GM23338 (cell line): ENCODE measurements around the gene ADAMTS14. TPM values are rescaled to one million over a fixed set of nuclear protein-coding genes. Genes with fewer than 3 reads are reported as not detected.

Experiments
- ATAC-seq: fragments of 200-7000 bp; cut with Tn5 transposase; 3 replicates; pipeline ENCODE4 v1.9.1; 2020
- DNase-seq: peaks from one replicate; pipeline ENCODE4 v3.0.0-alpha.2; 2015; ENCODE audit warnings: low spot score
- H2AFZ ChIP-seq: fragments of 200-600 bp; sonication (generic); 2 replicates; pipeline ENCODE4 v1.8.0; 2016; ENCODE audit warnings: antibody characterized with exemption, mild to moderate bottlenecking, moderate library complexity
- H3F3A ChIP-seq: fragments of 200-600 bp; sonication (generic); replicated peaks from 2 replicates; pipeline ENCODE4 v1.8.0; 2017; ENCODE audit warnings: antibody characterized with exemption, mixed run types, low read depth
- H3K27ac ChIP-seq: fragments of 200-600 bp; sonication (generic); 2 replicates; pipeline ENCODE4 v1.6.1; 2016; ENCODE audit warnings: low read depth
- H3K27me3 ChIP-seq: fragments of 200-600 bp; sonication (generic); 2 replicates; pipeline ENCODE4 v1.8.0; 2016; ENCODE audit warnings: mild to moderate bottlenecking, mixed run types, moderate library complexity; ENCODE audit not compliant: insufficient read depth
- H3K36me3 ChIP-seq: fragments of 200-600 bp; sonication (generic); 2 replicates; pipeline ENCODE4 v1.8.0; 2016; ENCODE audit warnings: mild to moderate bottlenecking; ENCODE audit not compliant: insufficient read depth
- H3K4me1 ChIP-seq: fragments of 200-600 bp; sonication (generic); 2 replicates; pipeline ENCODE4 v1.8.0; 2016; ENCODE audit warnings: mild to moderate bottlenecking, moderate library complexity; ENCODE audit not compliant: insufficient read depth
- H3K4me2 ChIP-seq: fragments of 200-600 bp; sonication (generic); 2 replicates; pipeline ENCODE4 v1.7.1; 2017; ENCODE audit warnings: mixed run types
- H3K4me3 ChIP-seq: fragments of 200-600 bp; sonication (generic); 2 replicates; pipeline ENCODE4 v1.6.1; 2016; ENCODE audit warnings: mixed run types
- H3K79me2 ChIP-seq: fragments of 200-600 bp; sonication (generic); replicated peaks from 2 replicates; pipeline ENCODE4 v1.8.0; 2017; ENCODE audit warnings: mild to moderate bottlenecking; ENCODE audit not compliant: insufficient read depth
- H3K9me2 ChIP-seq: fragments of 200-600 bp; sonication (generic); 2 replicates; pipeline ENCODE4 v1.8.0; 2017; ENCODE audit not compliant: insufficient read depth
- H4K20me1 ChIP-seq: fragments of 200-600 bp; sonication (generic); replicated peaks from 2 replicates; pipeline ENCODE4 v1.8.0; 2017; ENCODE audit warnings: mild to moderate bottlenecking; ENCODE audit not compliant: insufficient read depth
- H3K27ac Mint-ChIP-seq: 2 replicates; pipeline ENCODE4 v1.8.0; 2020; ENCODE audit warnings: inconsistent platforms, mild to moderate bottlenecking, moderate library complexity, mixed read lengths
- H3K27me3 Mint-ChIP-seq: 3 replicates; pipeline ENCODE4 v1.8.0; 2022; ENCODE audit warnings: low read depth, mild to moderate bottlenecking, moderate library complexity, mixed read lengths, inconsistent platforms; ENCODE audit not compliant: insufficient read depth, poor library complexity
- H3K36me3 Mint-ChIP-seq: 3 replicates; pipeline ENCODE4 v1.8.0; 2021; ENCODE audit warnings: low read depth, mild to moderate bottlenecking, inconsistent platforms, moderate library complexity, mixed read lengths
- H3K4me1 Mint-ChIP-seq: 3 replicates; pipeline ENCODE4 v1.8.0; 2020; ENCODE audit warnings: mild to moderate bottlenecking, inconsistent platforms, mixed read lengths
- H3K4me3 Mint-ChIP-seq: 3 replicates; pipeline ENCODE4 v1.8.0; 2021; ENCODE audit warnings: moderate library complexity, mild to moderate bottlenecking, inconsistent platforms, mixed read lengths
- H3K9me3 Mint-ChIP-seq: 3 replicates; pipeline ENCODE4 v1.8.0; 2020; ENCODE audit warnings: moderate library complexity, mild to moderate bottlenecking, inconsistent platforms, mixed read lengths
- EZH2 ChIP-seq: fragments of 200-600 bp; sonication (generic); IDR thresholded peaks from one replicate; pipeline ENCODE4 v1.8.0; 2017; ENCODE audit warnings: antibody characterized with exemption, mild to moderate bottlenecking, low read depth; ENCODE audit not compliant: unreplicated experiment
- EZH2phosphoT487 ChIP-seq: fragments of 200-600 bp; sonication (generic); IDR thresholded peaks from one replicate; pipeline ENCODE4 v1.8.1; 2018; ENCODE audit warnings: antibody characterized with exemption; ENCODE audit not compliant: unreplicated experiment
- JUNB ChIP-seq: IDR thresholded peaks from one replicate; pipeline ENCODE4 v1.6.1; 2016; ENCODE audit warnings: antibody characterized with exemption; ENCODE audit not compliant: unreplicated experiment
- POLR2AphosphoS5 ChIP-seq: IDR thresholded peaks from 2 replicates; pipeline ENCODE4 v1.6.1; 2016; ENCODE audit warnings: antibody characterized with exemption, low read depth
- STAT1 ChIP-seq: IDR thresholded peaks from one replicate; pipeline ENCODE4 v1.6.1; 2016; ENCODE audit warnings: antibody characterized with exemption; ENCODE audit not compliant: unreplicated experiment
- polyA plus RNA-seq: library from polyadenylated mRNA; unstranded; fragments of >200 nt; fragmentation: Nextera tagmentation; extraction: Ambion mirVana; gene quantifications from 2 replicates; pipeline ENCODE4 v1.2.1, GENCODE V29; 2016
- total RNA-seq: library from RNA; depleted of rRNA; stranded (reverse); fragments of >200 nt; shearing (Covaris generic); gene quantifications from 2 replicates; pipeline ENCODE4 v1.2.3, GENCODE V29; 2014
- TF ChIP-seq, protein P1 (sequence below): fragments of 250-450 bp; sonication (Bioruptor Pico); IDR thresholded peaks from 2 replicates; pipeline ENCODE4 v1.5.0; 2020; ENCODE audit warnings: mild to moderate bottlenecking, moderate library complexity
- TF ChIP-seq, protein P2 (sequence below): IDR thresholded peaks from 2 replicates; pipeline ENCODE4 v1.6.1; 2016; ENCODE audit warnings: antibody characterized with exemption

ADAMTS14 gene
- total and polyA plus RNA-seq, 2 experiments from 2014 or later, result 1.9 to 2.1 TPM

DNA sequence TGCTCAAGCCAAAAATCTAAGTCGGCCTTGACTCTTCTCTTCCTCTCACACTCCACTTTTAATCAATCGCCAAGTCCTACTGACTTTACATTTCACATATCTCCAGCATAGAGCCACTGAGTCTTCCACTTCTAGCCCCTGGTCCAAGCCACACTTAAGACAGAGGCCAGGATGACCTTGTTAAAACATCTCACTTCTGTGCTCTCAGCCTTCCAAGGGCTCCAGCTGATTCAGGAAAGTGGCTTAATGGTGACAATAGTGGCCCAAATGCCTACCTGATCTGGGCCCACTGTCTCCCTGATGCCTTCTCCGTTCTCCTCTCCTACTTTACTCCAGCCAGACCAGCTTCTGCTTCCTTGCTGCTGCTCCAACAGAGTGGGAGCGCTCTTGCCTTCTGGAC, 108.5 kb downstream of the ADAMTS14 start:
- H3K36me3 Mint-ChIP-seq, result no peaks in the 10 kb centered on the region

More for the DNA sequence above, 108.5 kb downstream of the ADAMTS14 start:
- no peak overlapping the region for H3K27ac Mint-ChIP-seq
- DNase-seq, result no peak
- H3K27me3 Mint-ChIP-seq, result peaks cover 3% of the 10 kb centered on the region
- Histone ChIP-seq H3K4me2 (no peak overlapping the region), H2AFZ (no peak overlapping the region), H3K4me3 (no peak overlapping the region), H3K27ac (no peak overlapping the region), H3K79me2 (no peaks in the 10 kb centered on the region), H3F3A (no peaks in the 10 kb centered on the region), H3K4me1 (no peaks in the 10 kb centered on the region), H3K36me3 (no peaks in the 10 kb centered on the region), H4K20me1 (no peaks in the 10 kb centered on the region; the same call in 1 of the 2 replicates), H3K27me3 (no peaks in the 10 kb centered on the region), H3K9me2 (peaks cover 4% of the 10 kb centered on the region; the same call in 1 of the 2 replicates)
- TF ChIP-seq EZH2 (no peak), STAT1 (no peak), POLR2AphosphoS5 (no peak), EZH2phosphoT487 (no peak), JUNB (no peak)
- TF ChIP-seq, protein P1, sequence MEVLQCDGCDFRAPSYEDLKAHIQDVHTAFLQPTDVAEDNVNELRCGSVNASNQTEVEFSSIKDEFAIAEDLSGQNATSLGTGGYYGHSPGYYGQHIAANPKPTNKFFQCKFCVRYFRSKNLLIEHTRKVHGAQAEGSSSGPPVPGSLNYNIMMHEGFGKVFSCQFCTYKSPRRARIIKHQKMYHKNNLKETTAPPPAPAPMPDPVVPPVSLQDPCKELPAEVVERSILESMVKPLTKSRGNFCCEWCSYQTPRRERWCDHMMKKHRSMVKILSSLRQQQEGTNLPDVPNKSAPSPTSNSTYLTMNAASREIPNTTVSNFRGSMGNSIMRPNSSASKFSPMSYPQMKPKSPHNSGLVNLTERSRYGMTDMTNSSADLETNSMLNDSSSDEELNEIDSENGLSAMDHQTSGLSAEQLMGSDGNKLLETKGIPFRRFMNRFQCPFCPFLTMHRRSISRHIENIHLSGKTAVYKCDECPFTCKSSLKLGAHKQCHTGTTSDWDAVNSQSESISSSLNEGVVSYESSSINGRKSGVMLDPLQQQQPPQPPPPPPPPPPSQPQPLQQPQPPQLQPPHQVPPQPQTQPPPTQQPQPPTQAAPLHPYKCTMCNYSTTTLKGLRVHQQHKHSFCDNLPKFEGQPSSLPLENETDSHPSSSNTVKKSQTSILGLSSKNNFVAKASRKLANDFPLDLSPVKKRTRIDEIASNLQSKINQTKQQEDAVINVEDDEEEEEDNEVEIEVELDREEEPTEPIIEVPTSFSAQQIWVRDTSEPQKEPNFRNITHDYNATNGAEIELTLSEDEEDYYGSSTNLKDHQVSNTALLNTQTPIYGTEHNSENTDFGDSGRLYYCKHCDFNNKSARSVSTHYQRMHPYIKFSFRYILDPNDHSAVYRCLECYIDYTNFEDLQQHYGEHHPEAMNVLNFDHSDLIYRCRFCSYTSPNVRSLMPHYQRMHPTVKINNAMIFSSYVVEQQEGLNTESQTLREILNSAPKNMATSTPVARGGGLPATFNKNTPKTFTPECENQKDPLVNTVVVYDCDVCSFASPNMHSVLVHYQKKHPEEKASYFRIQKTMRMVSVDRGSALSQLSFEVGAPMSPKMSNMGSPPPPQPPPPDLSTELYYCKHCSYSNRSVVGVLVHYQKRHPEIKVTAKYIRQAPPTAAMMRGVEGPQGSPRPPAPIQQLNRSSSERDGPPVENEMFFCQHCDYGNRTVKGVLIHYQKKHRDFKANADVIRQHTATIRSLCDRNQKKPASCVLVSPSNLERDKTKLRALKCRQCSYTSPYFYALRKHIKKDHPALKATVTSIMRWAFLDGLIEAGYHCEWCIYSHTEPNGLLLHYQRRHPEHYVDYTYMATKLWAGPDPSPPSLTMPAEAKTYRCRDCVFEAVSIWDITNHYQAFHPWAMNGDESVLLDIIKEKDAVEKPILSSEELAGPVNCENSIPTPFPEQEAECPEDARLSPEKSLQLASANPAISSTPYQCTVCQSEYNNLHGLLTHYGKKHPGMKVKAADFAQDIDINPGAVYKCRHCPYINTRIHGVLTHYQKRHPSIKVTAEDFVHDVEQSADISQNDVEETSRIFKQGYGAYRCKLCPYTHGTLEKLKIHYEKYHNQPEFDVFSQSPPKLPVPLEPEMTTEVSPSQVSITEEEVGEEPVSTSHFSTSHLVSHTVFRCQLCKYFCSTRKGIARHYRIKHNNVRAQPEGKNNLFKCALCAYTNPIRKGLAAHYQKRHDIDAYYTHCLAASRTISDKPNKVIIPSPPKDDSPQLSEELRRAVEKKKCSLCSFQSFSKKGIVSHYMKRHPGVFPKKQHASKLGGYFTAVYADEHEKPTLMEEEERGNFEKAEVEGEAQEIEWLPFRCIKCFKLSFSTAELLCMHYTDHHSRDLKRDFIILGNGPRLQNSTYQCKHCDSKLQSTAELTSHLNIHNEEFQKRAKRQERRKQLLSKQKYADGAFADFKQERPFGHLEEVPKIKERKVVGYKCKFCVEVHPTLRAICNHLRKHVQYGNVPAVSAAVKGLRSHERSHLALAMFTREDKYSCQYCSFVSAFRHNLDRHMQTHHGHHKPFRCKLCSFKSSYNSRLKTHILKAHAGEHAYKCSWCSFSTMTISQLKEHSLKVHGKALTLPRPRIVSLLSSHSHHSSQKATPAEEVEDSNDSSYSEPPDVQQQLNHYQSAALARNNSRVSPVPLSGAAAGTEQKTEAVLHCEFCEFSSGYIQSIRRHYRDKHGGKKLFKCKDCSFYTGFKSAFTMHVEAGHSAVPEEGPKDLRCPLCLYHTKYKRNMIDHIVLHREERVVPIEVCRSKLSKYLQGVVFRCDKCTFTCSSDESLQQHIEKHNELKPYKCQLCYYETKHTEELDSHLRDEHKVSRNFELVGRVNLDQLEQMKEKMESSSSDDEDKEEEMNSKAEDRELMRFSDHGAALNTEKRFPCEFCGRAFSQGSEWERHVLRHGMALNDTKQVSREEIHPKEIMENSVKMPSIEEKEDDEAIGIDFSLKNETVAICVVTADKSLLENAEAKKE (CRISPR knock-in tag), result no peak
- TF ChIP-seq, protein P2, sequence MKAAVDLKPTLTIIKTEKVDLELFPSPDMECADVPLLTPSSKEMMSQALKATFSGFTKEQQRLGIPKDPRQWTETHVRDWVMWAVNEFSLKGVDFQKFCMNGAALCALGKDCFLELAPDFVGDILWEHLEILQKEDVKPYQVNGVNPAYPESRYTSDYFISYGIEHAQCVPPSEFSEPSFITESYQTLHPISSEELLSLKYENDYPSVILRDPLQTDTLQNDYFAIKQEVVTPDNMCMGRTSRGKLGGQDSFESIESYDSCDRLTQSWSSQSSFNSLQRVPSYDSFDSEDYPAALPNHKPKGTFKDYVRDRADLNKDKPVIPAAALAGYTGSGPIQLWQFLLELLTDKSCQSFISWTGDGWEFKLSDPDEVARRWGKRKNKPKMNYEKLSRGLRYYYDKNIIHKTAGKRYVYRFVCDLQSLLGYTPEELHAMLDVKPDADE, result no peak
- peaks cover 5% of the 10 kb centered on the region; the same call in 2 of the 3 replicates for H3K4me1 Mint-ChIP-seq
- ATAC-seq, result no peak
- H3K4me3 Mint-ChIP-seq, result no peak overlapping the region
- no peaks in the 10 kb centered on the region for H3K9me3 Mint-ChIP-seq
